ENCODE data around the gene ZNF750. TPM values are rescaled to one million over a fixed set of nuclear protein-coding genes. Genes with fewer than 3 reads are reported as not detected.
A peak's percentile ranks its signal among the peaks of the same experiment; 100 is the strongest.

Gene ZNF750
- total and polyA plus RNA-seq, 7 donors = 0.01 TPM; not detected in 6

DNA sequence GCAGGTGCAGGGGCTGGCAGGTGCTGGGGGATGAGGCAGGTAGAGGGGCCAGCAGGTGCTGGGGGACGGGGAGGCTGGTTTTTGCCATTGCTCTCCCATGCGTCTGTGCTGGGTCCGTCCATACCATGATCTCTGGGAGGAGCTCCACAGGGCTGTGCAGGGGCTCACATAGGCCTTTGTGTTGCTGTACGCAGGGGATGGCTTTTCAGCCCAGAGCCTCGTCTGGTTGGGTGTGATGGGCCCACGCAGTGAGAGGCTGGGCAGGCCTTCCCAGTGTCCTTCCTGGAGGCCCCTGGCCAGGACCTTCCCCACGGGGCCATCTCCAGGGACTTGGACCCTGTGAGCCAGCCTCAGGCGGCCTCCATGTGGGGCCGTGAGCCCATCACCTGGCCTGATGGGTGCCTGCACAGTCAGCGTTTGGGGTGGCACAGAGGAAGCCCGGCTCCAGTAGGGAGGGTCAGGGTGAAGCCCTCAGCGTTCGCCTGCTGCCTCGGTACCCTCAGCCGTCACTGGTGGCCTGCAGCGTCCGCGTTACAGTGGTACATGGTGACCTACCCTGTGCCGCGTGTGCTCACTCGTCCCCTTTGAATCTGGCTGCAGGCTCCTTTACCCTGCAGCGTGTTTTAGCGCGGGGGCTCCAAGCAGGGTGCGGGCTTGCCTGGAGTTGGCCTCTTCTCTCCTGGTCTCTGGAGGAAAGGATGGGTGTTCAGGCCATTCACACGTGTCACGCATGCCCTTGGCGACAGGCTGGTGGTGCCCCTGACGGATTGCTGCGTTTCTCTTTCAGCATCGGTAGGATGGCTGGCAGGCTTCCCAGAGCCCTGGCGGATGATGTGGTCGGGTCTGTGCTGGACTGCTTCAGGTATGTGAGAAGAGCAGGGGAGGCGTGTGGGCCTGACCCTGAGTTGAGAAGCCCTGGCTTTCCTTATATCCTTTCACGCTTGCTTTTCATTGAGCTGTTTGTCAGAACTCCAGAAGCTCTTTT is 30.6 kb downstream of the ZNF750 start:
- Histone ChIP-seq H3K4me3 (no peak overlapping the region), H3K9me3 (no peaks in the 10 kb centered on the region), H3K36me3 (peaks cover 0 to 33% (median 7%) of the 10 kb centered on the region in 4 donors), H3K4me1 (peaks cover 0 to 19% (median 14%) of the 10 kb centered on the region in 4 donors), H3K27me3 (no peaks in the 10 kb centered on the region), H3K27ac (peak overlapping the region in 3 of 4 donors; percentile 2 to 7 (median 4))
- DNase-seq = no peak
- WGBS, 2 donors = 94% methylated on average over 35 of the region's 35 CpGs
- TF ChIP-seq EP300 (IDR thresholded peaks at IDR 0.05) (no peak), POLR2AphosphoS5 (IDR thresholded peaks at IDR 0.05) (no peak), POLR2A (IDR thresholded peaks at IDR 0.05) (no peak)
- TF ChIP-seq, protein P1, sequence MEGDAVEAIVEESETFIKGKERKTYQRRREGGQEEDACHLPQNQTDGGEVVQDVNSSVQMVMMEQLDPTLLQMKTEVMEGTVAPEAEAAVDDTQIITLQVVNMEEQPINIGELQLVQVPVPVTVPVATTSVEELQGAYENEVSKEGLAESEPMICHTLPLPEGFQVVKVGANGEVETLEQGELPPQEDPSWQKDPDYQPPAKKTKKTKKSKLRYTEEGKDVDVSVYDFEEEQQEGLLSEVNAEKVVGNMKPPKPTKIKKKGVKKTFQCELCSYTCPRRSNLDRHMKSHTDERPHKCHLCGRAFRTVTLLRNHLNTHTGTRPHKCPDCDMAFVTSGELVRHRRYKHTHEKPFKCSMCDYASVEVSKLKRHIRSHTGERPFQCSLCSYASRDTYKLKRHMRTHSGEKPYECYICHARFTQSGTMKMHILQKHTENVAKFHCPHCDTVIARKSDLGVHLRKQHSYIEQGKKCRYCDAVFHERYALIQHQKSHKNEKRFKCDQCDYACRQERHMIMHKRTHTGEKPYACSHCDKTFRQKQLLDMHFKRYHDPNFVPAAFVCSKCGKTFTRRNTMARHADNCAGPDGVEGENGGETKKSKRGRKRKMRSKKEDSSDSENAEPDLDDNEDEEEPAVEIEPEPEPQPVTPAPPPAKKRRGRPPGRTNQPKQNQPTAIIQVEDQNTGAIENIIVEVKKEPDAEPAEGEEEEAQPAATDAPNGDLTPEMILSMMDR (IDR thresholded peaks at IDR 0.05) = no peak
- intact Hi-C loops (cut with DNase I) = no loop called here

DNA sequence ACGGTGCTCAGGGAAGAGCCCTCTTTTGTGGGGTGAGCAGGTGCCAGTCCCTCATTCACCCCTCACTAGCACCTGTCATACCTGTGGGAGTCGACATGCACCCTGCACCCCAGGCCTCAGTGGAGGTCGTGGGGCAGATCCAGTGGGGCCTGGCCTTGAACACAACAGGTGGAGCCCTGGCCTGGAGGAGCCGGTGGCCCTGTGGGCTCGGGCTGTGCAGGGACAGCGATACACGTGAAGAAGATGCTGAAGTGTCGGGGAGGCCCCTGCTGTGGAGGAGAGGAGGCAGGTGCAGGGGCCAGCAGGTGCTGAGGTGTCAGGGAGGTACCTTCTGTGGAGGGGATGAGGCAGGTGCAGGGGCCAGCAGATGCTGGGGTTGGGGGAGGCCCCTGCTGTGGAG is 31.8 kb downstream of the ZNF750 start:
- no peak for DNase-seq
- Histone ChIP-seq H3K36me3 (peaks cover 0 to 33% (median 7%) of the 10 kb centered on the region in 4 donors), H3K27me3 (no peaks in the 10 kb centered on the region), H3K9me3 (no peaks in the 10 kb centered on the region), H3K27ac (no peak overlapping the region), H3K4me3 (no peak overlapping the region), H3K4me1 (peaks cover 0 to 22% (median 17%) of the 10 kb centered on the region in 4 donors)
- TF ChIP-seq EP300 (IDR thresholded peaks at IDR 0.05) = no peak
- WGBS, 2 donors = 92% methylated on average over 8 of the region's 8 CpGs
- intact Hi-C loops (cut with DNase I) = no loop called here

DNA sequence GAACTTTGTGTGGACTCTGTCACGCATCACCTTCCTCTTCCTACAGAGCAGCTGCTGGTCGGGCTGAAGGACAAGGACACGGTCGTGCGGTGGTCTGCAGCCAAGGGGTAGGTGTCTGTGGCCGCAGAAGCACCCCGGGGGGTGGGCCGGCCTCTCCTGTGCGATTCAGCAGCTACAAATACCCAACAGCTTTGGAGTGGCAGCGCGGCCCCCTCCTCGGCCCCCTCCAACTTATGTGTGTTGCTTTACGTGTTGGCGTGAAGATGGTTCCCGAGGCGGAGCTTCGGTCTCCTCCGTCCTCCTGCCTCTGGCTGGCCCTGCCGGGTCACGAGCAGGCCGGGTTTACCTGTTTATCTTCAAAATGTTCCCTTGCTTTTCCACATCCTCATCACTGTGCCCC is 32.3 kb downstream of the ZNF750 start:
- Histone ChIP-seq H3K4me3 (no peak overlapping the region), H3K36me3 (peaks cover 0 to 33% (median 7%) of the 10 kb centered on the region in 4 donors), H3K9me3 (no peaks in the 10 kb centered on the region), H3K27ac (no peak overlapping the region), H3K27me3 (no peaks in the 10 kb centered on the region), H3K4me1 (peaks cover 0 to 22% (median 17%) of the 10 kb centered on the region in 4 donors)
- intact Hi-C loops (cut with DNase I) = no loop called here
- WGBS, 2 donors = 96 to 97% methylated on average over 21 of the region's 21 CpGs
- no peak for DNase-seq
- TF ChIP-seq POLR2A (IDR thresholded peaks at IDR 0.05) (no peak), EP300 (IDR thresholded peaks at IDR 0.05) (no peak)
- TF ChIP-seq, protein P1 (IDR thresholded peaks at IDR 0.05) = no peak

DNA sequence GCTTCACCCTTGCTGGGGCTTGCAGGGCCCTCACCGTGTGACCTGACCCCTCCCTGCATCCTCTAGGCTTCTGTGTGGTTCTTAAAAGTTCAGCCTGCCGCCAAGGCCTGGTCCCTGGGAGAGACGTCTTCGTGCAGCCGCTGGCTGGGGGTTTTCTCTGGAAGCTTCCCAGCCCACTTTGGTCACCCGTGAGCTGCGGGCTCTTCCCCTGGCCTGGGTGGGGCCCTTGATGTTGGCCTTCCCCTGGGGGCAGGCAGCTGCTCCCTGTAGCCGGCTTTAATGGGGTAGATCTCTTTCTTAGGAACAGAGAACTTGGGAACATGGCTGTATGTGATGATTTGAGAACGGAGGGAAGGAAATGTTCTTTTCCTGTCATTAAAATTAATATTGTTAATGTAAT is 32.7 kb downstream of the ZNF750 start:
- WGBS, 2 donors = 87 to 91% methylated on average over 9 of the region's 9 CpGs
- peaks cover 0 to 30% (median 7%) of the 10 kb centered on the region in 4 donors for H3K36me3 ChIP-seq

DNA sequence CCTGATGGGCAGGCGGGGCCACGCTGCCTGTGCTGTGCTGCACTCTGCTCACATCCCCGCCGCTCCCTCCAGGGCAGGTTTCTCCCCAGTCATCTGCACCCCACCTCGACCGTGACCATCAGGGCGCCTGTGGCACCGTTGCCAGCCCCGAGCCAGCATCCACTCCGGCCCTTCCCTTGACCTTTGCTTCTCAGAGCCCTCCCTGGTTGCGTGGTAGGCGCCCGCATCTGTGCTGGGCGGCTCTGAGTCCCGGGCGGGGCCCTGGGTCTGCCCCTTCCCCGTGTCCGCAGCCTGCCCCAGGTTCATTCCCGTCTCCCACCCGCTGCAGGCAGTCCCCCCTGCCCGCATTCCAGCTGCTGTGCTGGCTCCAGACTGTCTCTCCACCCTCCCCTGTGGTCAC is 33.2 kb downstream of the ZNF750 start:
- TF ChIP-seq POLR2AphosphoS5 (IDR thresholded peaks at IDR 0.05) (no peak), EP300 (IDR thresholded peaks at IDR 0.05) (no peak), POLR2A (IDR thresholded peaks at IDR 0.05) (no peak)
- TF ChIP-seq, protein P1 (IDR thresholded peaks at IDR 0.05) = no peak
- WGBS, 2 donors = 89 to 92% methylated on average over 21 of the region's 21 CpGs
- H3K36me3 ChIP-seq = peaks cover 0 to 25% (median 7%) of the 10 kb centered on the region in 4 donors
- no peak overlapping the region for H3K4me3 ChIP-seq
- DNase-seq = no peak
- intact Hi-C loops (cut with DNase I) = no loop called here
- H3K4me1 ChIP-seq = peaks cover 0 to 22% (median 17%) of the 10 kb centered on the region in 4 donors
- H3K27me3 ChIP-seq = no peaks in the 10 kb centered on the region
- no peaks in the 10 kb centered on the region for H3K9me3 ChIP-seq
- peak overlapping the region in 1 of 4 donors; percentile 25 for H3K27ac ChIP-seq

More for the DNA sequence above, 32.7 kb downstream of the ZNF750 start:
- Histone ChIP-seq H3K27ac (peak overlapping the region in 1 of 4 donors; percentile 25), H3K9me3 (no peaks in the 10 kb centered on the region), H3K4me1 (peaks cover 0 to 22% (median 17%) of the 10 kb centered on the region in 4 donors), H3K27me3 (no peaks in the 10 kb centered on the region), H3K4me3 (no peak overlapping the region)
- intact Hi-C loops (cut with DNase I) = no loop called here
- TF ChIP-seq, protein P1 (IDR thresholded peaks at IDR 0.05) = no peak
- TF ChIP-seq POLR2A (IDR thresholded peaks at IDR 0.05) (no peak), EP300 (IDR thresholded peaks at IDR 0.05) (no peak), POLR2AphosphoS5 (IDR thresholded peaks at IDR 0.05) (no peak)
- DNase-seq = no peak
